GM06990 (cell line): ENCODE measurements around the gene AUTS2.

Source experiments
- DNase-seq: peaks from one replicate; pipeline ENCODE4 v3.0.0-alpha.2; 2011; ENCODE audit not compliant: insufficient read length; ENCODE audit errors: extremely low read depth
- H3K27me3 ChIP-seq: replicated peaks from 2 replicates; pipeline ENCODE4 v1.6.0; 2011; ENCODE audit warnings: low read length; ENCODE audit not compliant: control insufficient read depth, insufficient read depth
- H3K36me3 ChIP-seq: 2 replicates; pipeline ENCODE4 v1.5.1; 2011; ENCODE audit warnings: low read length; ENCODE audit not compliant: control insufficient read depth, insufficient read depth
- H3K4me3 ChIP-seq: replicated peaks from 2 replicates; pipeline ENCODE4 v1.5.1; 2011; ENCODE audit warnings: low read depth, mild to moderate bottlenecking, control low read depth, low read length
- CTCF ChIP-seq: IDR thresholded peaks from 2 replicates; pipeline ENCODE4 v1.5.1; 2011; ENCODE audit warnings: low read length, control low read depth, mild to moderate bottlenecking, inconsistent platforms; ENCODE audit not compliant: insufficient read depth, poor library complexity, severe bottlenecking

Gene AUTS2

GRCh38 chr7:70741666-70742065, 1143.4 kb downstream of the AUTS2 start:
- H3K27me3 ChIP-seq, result no peaks in the 10 kb centered on the region
- DNase-seq, result no peak
- no peak for TF ChIP-seq CTCF
- H3K36me3 ChIP-seq, result no peaks in the 10 kb centered on the region; the same call in 1 of the 2 replicates
- H3K4me3 ChIP-seq, result no peak overlapping the region

- H3K36me3 ChIP-seq, result no peaks in the 10 kb centered on the region; the same call in 1 of the 2 replicates
- H3K27me3 ChIP-seq, result no peaks in the 10 kb centered on the region
- no peak overlapping the region for H3K4me3 ChIP-seq
- no peak for TF ChIP-seq CTCF
- no peak for DNase-seq
Observed at GRCh38 chr7:70743531-70744325, 1145.5 kb downstream of the AUTS2 start.

GRCh38 chr7:70744492-70744891, 1146.2 kb downstream of the AUTS2 start:
- no peak for TF ChIP-seq CTCF
- Histone ChIP-seq H3K27me3 (no peaks in the 10 kb centered on the region), H3K36me3 (no peaks in the 10 kb centered on the region; the same call in 1 of the 2 replicates), H3K4me3 (no peak overlapping the region)
- DNase-seq, result no peak

GRCh38 chr7:70749831-70750230, 1151.6 kb downstream of the AUTS2 start:
- no peak for TF ChIP-seq CTCF
- DNase-seq, result no peak
- H3K4me3 ChIP-seq, result no peak overlapping the region
- no peaks in the 10 kb centered on the region for H3K27me3 ChIP-seq
- no peaks in the 10 kb centered on the region; the same call in 1 of the 2 replicates for H3K36me3 ChIP-seq

GRCh38 chr7:70751895-70752294, 1153.6 kb downstream of the AUTS2 start:
- Histone ChIP-seq H3K27me3 (no peaks in the 10 kb centered on the region), H3K4me3 (no peak overlapping the region), H3K36me3 (no peaks in the 10 kb centered on the region; the same call in 1 of the 2 replicates)
- DNase-seq, result no peak
- no peak for TF ChIP-seq CTCF
